NCI-H128 (cell line): Measurements from ENCODE around the gene GALNT1.
A peak's percentile ranks its signal among the peaks of the same experiment; 100 is the strongest.

Experiments used
- DNase-seq: peaks from one replicate; lab custom pipeline; 2025; ENCODE audit not compliant: unreplicated experiment; lab: John Stamatoyannopoulos, UW

GALNT1 gene

DNA sequence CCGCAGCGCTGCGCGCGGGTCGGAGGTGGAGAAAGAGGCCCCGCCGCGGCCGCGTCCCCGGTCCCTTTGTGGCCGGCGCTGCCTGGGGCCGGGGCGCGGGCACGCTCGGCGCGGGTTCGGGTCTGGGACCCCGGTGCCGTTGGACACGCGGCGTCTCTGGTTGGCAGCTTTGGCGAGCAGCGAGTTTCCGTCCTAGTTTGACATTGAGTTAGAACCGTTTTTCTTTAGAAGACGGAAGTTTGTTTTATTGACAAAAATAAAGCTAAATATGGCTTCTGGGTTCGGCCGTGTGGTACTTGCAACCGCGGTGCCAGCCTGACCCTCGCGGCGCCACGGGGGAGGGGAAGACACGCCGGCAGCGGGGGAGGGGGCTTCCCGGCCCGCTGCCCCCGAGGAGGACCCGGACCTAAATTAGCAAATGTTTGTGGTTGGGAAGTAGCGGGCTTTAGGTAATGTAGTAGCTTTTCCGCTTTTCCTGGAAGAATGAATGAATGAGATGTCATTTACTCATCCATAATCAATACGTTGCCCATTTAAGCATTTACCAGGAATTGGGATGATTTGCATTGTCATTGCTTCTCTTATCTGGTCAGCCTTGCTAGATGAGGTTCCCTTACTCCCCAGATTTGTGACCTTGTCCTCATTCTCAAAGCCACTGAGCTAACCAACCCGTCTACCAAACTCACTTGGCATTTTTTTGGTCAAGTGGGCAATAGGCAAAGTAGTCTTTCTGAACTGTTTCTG, 530 bp downstream of the GALNT1 start:
- no peak for DNase-seq

DNA sequence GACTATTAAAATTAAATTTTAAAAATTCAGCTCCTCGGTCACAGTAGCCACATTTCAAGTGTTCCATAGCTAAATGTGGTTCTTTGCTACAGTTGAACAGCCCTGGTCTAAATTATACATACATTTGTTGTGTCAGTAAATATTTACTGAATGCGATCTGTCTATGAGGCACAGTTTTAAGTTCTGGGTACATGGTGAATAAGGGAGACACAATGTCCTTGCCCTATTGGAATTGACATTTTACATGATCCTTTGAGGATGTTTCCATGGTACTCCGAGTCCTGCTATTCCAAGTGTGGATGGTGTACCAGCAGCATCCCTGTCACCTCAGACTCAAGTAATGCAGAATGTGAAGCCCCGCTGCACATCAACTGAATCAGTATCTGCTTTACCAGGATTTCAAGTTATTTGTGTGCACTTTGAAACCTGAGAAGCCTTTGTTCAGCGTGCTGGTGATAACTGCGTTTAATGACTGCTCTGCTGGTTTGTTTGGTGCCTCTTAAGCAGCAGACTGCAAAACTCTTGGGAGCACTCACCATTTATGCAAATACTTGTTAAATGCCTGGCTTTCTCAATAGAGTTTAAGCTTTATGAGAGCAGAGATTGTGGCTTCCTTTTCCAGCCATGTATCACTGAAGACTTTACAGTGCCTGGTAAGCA, 1.5 kb downstream of the GALNT1 start:
- peak; percentile 51 for DNase-seq

DNA sequence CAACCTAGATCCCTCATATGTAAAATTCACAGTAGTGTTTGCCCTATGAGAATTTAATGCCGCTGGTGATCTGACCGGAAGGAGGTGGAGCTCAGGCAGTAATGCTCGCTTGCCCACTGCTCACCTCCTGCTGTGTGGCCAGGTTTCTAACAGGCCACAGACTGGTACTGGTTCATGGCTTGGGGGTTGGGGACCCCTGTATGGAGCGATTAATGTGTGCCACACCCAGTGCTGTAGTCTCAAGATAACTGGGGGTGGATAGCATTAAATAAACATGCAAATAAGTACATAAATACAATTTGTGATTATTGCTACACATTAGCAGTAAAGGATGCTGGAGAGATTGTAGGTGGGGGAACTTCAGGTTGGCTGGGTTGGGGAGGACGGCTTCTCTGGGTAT, 3.2 kb downstream of the GALNT1 start:
- no peak for DNase-seq

DNA sequence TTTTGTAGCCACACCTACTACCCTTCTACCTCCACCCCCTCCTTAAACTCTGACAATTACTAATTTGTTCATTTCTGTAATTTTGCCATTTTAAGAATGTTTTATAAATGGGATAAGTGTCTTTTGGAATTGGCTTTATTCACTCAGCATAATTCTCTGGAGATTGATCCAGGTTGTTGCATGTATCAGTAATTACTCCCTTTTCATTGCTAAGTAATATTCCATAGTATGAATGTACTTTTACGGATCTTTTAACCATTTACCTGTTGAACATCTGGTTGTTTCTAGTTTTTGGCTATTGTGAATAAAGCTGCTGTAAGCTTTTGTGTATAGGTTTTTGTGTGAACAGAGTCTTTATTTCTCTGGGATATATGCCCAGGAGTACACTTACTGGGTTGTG, 4.1 kb downstream of the GALNT1 start:
- no peak for DNase-seq

DNA sequence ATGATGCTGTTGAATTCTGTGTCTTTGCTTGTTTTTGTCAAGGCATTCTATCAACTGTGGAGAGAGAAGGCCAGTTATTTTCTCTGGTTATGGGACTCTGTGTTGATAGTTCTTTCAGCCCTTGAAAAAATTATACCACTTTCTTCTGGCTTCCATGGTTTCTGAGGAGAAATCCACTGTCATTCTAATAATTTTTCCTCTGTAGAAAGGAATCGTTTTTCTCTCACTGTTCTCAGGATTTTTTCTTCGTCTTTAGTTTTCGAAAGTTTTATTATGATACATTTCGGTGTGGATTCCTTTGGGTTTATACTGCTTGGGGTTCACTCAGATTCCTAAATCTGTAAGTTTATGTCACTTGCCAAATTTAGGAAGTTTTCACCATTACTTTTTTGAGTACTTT, 6.6 kb downstream of the GALNT1 start:
- no peak for DNase-seq

DNA sequence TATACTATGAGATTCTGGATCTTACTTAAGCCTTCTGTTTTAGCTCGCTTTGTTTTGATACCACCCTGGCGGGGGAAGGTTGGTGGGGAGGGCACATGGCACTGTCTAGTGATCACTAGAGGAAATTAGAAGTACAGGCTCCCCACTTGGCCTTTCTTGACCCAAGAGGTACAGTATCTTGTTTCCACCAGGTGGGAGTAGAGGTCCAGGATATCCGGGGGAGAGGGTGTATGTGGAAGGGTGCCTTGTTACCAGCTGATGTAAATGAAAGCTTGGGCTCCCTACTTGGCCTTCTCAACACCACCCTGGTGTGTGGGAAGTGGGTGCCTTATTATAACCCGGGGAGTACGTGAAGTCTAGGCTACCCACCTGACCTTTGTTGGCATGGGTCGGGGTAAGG, 7.5 kb downstream of the GALNT1 start:
- no peak for DNase-seq

DNA sequence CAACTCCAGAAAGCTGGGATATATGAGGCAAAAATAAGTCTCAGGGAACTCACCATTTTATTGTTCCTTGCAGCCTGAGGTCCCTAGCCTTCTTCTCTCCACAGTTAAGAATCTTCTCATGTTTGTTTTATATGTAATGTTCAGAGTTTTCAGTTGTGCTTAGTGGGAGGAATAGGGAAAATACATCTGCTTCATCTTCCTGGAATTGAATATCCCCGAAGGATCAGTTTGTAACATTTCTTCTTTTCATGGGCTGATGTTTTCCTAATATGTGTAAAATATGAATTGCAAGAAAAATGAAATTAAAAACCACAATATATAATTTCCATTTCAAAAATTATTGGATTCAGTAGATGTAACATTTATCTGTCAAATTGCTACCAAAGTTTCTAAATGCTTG, 8.0 kb downstream of the GALNT1 start:
- no peak for DNase-seq

DNA sequence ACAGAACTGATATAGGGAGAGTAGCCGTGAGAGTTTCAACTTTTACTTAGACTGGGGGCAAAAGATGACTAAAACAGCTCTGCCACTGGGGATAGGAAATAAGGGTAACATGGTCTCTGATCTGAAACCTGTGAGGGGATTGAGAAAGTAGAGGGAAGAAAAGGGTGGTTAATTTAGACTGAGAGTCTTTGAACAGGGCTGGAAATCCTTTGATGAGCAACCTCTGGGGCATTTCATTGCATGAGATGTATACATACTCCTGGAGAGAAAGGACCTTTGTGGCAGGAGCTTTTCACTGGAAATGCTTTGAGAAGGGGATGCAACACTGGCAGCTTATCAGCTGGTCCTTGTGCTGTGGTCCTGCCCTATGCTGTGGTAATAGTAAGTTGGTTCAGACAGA, 9.4 kb downstream of the GALNT1 start:
- DNase-seq = no peak

DNA sequence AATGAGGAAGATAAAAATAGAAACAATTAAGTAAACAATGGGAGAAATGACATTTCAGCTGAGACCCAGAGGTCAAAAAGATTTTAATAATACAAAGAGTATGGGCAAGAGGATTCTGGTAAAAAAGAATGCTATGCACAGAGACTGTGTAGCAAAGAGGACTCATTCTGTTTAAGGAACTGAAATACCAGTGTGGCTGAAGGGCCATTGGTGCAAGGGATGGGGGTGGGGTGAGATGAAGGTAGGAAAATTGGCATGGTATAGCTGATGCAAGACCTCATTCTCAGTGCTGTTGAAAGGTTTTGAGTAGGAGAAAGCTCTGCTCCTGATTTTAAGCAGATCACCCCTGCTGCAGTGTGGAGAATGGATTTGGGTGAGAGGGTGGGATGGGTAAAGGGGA, 10.8 kb downstream of the GALNT1 start:
- no peak for DNase-seq

DNA sequence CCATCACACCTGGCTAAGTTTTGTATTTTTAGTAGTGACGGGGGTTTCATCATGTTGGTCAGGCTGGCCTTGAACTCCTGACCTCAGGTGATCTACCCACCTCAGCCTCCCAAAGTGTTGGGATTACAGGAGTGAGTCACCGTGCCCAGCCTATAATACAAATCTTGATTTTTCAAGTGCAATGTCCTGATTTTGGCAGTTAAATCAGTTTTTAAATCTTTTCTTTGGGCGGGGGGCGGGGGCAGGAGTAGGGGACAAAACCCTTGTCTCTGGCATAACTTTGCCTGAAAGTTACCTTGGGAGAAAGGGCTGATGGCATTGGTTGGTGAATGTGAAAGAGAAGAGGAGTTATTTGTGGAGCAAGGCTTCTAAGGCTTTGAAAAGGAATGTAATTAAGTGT, 12.3 kb downstream of the GALNT1 start:
- no peak for DNase-seq

DNA sequence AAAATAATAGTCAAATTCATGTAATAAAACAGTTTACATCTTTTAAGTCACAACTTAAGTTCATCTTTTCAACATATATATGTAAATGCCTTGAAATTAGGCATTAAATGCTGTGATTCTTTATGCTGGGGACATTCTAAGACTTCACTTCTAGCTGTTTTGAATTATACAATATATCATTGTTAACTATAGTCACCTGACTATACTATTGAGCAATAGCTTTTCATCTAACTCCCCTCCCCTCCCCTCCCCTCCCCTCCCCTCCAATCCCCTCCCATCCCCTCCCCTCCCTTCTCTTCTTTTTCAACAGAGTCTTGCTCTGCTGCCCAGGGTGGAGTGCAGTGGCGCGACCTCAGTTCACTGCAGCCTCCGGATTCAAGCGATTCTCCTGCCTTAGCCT, 16.2 kb downstream of the GALNT1 start:
- DNase-seq = no peak

DNA sequence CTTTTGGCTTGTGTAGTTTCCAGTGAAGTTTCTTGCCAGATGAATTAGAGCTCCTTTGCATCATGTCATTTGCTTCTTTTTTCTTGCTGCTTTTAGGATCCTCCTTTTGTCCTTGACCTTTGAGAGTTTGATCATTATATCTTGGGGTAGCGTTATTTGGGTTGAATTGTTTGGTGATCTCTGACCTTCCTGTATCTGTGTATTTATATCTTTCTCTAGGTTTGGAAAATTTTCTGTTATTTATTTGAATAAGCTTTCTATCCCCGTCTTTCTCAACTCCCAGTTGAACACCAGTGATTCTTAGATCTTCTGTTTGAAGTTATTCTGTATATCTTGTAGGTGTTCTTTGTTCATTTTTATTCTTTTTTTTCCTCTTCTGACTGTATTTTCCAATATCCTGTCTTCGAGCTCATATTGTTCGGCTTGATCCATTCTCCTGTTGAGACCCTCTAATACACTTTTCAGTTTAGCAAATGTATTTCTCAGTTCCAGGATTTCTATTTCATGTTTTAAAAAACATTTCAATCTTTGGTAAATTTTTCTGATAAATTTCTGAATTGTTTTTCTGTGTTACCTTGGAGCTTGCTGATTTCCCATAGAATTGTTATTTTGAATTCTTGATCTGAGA, 20.8 kb downstream of the GALNT1 start:
- DNase-seq = no peak

DNA sequence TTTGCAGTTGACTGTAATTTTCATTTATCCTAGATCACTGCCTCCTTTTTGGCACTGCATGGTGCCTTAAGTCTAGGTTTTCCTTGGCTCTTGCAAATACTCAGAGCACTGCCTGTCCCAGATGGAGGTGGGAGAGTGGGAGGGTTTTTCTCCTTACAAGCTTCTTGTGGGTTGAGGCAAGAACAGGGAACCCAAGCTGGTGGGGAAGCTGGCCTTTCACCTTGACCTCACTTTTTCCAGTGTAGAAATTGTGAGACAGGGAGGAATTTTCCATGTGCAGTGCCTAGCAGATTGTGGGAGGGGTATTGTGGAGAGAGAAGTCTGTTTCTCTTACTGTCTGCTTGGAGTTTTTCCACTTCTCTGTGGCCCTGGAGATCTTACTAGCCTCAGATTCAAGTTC, 21.5 kb downstream of the GALNT1 start:
- DNase-seq = no peak

DNA sequence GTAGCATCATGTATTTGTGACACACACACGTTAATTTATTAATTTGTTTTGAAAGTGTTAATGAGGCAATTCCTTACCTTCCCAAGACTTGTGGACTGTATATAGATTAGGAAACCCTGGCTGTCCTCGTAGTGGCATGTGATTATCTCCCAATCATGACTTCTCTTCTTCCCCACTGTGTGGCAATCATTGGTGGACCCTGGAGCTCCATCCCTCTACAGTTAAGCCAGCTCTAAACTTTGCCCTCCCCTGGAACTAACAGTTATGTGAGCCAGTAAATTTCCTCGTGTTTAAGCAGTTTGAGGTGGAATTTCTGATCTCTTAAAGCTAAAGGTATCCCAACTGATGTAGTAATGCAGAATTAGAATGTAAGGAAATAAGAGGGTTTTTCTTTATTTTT, 22.0 kb downstream of the GALNT1 start:
- DNase-seq = no peak

DNA sequence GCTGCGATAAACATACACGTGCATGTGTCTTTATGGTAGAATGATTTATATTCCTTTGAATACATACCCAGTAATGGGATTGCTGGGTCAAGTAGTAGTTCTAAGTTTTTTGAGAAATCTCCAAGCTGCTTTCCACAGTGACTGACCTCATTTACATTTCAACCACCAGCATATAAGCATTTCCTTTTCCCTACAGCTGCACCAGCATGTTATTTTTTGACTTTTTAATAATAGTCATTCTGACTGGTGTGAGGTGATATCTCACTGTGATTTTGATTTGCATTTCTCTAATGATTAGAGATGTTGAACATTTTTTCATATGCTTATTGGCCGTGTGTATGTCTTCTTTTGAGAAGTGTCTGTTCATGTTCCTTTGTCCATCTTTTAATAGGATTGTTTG, 22.8 kb downstream of the GALNT1 start:
- no peak for DNase-seq

DNA sequence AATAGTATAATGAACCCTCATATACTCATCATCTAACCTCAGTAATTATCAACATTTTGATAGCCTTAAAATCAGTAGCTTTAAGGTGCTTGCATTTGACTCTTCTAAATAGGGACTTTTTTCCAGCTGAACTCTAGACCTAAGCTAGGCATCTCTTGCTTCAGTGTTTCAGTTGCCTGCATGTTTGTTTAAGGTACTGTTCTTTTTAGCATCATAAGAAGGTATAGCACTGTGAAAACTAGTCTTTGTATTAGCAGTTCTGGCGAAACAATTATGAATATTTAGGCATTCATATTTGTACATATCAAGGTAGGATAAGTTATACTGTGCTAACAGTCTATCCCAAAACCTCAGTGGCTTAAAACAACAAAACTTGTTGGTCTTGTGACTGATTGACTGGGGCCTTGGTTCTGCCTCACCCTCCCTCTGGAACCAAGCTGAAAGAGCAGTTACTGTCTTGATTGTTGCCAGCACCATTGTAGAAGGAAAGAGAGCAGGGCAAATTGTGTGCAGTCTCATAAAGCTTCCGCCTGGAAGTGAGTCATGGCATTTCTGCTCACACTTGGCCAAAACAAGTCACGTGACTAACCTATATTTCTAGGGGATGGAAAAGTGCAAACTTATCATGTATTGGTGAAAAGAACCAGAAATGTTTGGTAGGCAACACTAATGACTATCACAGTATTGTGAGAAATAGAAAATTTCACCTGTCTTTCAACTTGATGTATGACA, 24.3 kb downstream of the GALNT1 start:
- DNase-seq = no peak

DNA sequence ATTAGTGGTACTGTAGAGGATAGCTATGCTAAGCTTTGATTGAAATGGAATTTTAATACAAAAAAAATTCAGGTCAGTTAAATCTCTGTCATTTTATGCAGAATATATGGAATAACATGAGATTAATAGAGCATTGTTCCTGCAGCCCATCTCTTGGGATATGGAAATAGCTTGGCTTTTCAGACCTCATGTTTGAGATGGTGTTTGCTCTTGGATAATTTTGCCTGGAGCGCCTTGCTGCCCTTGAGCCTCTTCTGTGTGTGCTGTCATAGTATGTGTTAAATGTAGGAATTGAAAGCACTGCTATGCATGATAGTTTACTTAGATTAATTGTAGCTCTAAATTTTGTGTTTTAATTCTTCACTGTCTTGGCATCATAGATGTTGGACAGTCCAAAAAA, 27.7 kb downstream of the GALNT1 start:
- DNase-seq = no peak

DNA sequence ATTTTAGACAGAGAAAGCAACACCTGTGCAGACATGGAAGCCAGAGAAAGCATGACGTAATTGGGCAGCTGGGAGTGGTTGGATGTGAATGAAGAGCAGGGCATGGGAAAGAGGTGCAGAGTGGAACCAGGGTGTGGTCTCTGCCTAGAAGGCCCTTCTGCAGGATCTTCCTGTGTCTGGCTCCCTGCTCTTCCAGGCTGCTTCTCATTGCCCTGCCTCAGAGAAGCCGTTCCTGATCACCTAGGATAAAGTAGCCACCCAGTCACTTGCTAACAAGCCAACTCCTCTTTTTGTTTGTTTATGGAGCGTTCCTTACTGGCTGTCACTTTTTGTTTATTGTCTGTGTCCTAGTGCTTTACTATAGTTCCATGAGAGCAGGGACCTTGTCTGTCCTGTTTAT, 28.5 kb downstream of the GALNT1 start:
- DNase-seq = no peak

DNA sequence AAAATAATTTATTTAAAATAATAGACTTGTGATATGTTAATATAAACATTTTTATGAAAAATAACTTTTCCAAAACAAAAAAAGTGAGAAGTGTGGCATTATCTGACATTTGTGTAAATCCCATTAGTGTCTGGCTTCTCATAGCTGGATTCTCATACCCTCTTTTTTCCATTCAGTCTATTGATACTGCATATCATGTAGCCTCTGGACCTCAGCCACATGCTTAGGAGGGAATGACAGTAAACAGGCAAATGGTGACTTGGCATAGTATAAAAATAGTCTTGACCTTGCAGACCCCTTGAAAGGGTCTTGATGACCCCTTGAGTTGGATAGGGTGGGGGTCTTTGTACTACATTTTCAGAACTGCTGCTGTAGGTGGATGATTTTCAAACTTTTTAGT, 29.2 kb downstream of the GALNT1 start:
- DNase-seq = no peak

DNA sequence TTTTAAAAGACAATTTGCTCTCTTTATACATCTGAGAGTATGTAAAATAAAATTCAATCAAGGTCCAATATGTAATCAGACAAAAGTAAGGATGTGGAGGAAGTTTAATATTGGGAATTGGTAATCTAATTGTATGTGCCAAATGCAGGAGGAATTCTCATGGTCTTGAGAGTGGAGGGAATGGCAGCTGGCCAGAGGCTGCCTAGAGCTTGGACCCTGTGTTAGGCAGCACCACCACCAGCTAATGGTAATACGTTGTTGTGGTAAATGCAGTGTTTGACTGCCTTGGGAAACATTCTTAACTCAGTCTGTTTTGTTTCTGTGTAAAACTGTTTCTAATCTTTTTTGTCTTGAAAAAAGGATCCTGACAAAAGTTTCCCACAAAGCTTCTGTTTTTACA, 30.0 kb downstream of the GALNT1 start:
- no peak for DNase-seq

DNA sequence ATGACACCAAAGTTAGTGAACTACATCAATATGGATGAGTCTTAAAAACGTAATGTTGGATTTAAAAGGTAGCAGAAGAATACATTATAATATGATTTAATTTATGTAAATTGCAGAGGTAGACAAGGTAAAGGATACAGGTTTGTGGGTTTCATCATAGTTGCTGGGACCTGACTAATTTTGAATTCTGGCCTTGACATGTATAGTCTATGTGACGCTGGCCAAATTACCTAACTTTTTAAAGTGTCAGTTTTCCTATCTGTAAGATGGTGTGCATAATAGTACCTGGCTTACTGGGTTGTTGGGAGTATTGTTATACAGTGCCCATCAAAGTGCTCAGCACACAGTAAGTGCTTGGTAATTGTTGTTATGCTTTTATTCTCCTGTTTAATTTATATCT, 34.5 kb downstream of the GALNT1 start:
- DNase-seq = no peak
